Stimulated activated CD8-positive, alpha-beta memory T cell treated with anti-CD3 and anti-CD28 coated beads, Interleukin-2, amount 100 ng/mL, for 1 hour (primary cell): ENCODE data around the gene LAMA5.

ENCODE experiments used
- DNase-seq, 2 donors: peaks; one replicate each; pipeline ENCODE4 v3.0.0-alpha.2; 2020; ENCODE audit warnings: low read depth in 2 of 2

LAMA5 gene

DNA sequence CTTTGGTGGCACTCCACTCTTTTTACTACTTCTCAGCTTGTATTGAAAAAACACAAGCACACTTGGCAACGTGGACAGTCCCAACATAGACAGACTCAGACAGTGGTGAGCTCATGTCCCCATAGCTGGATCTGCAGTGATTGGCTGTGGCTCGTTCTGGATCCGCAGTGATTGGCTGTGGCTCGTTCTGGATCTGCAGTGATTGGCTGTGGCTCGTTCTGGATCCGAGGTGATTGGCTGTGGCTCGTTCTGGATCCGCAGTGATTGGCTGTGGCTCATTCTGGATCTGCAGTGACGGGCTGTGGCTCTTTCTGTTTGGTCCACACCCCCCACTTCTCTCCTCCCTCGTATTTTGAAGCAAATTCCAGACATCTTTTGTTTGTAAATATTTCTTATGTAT lies 100.8 kb downstream of the LAMA5 start:
- no peak for DNase-seq

- no peak for DNase-seq
These were observed 101.7 kb downstream of the LAMA5 start for GRCh38 chr20:62265365-62265764.

GRCh38 chr20:62263396-62263795 lies 103.7 kb downstream of the LAMA5 start:
- no peak for DNase-seq

DNA sequence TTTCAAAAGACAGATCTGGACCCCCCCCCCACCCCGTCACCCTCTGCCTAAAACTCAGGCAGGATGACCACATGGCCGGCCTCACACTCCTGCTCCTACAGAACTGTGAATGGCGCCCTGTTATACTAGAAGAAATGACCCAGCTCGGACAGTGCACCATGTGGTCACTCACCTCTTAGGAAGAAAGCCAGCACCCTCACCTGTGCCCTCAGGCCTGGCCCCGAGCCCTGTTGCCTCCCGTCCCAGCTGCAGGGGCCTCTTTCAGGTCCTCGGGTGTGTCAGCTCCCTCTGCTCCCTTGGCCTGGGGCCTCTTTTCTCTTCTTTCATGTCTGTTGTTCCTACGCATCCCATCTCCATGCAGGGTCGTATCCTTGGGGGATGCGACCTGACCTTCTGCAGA lies 105.0 kb downstream of the LAMA5 start:
- DNase-seq: no peak

GRCh38 chr20:62259294-62259565 lies 107.9 kb downstream of the LAMA5 start:
- no peak for DNase-seq
